Suprapubic skin (tissue), 4 donors: ENCODE measurements around the gene DNAH10. TPM values are rescaled to one million over a fixed set of nuclear protein-coding genes. Genes with fewer than 3 reads are reported as not detected.

Experiments
- DNase-seq, 2 donors: peaks; one replicate each; pipeline ENCODE4 v3.0.0-alpha.2; 2019; ENCODE audit warnings: low spot score in 2 of 2
- H3K27ac ChIP-seq: fragments of 200-600 bp; sonication (generic); one replicate; pipeline ENCODE4 v1.5.1; 2019
- H3K27me3 ChIP-seq: fragments of 200-600 bp; sonication (generic); one replicate; pipeline ENCODE4 v1.5.1; 2019
- H3K36me3 ChIP-seq: fragments of 200-600 bp; sonication (generic); one replicate; pipeline ENCODE4 v1.5.1; 2019
- H3K4me1 ChIP-seq: fragments of 200-600 bp; sonication (generic); one replicate; pipeline ENCODE4 v1.5.1; 2019
- H3K4me3 ChIP-seq: fragments of 200-600 bp; sonication (generic); one replicate; pipeline ENCODE4 v1.5.1; 2019; ENCODE audit warnings: mild to moderate bottlenecking
- H3K9me3 ChIP-seq: fragments of 200-600 bp; sonication (generic); one replicate; pipeline ENCODE4 v1.5.1; 2019
- CTCF ChIP-seq, 2 donors: fragments of 200-600 bp in 1 of 2; fragments of 450-650 bp in 1 of 2; sonication (generic) in 1 of 2; IDR thresholded peaks; one replicate each; pipeline ENCODE4 v1.5.1; 2016 to 2019; ENCODE audit warnings: antibody characterized with exemption in 2 of 2, mild to moderate bottlenecking in 1 of 2, moderate library complexity in 1 of 2
- EP300 ChIP-seq: sonication (generic); formaldehyde crosslinking; IDR thresholded peaks from one replicate; pipeline ENCODE4 v1.6.1; 2017; ENCODE audit warnings: antibody characterized with exemption
- POLR2A ChIP-seq, 2 donors: fragments of 450-650 bp; IDR thresholded peaks; one replicate each; pipeline ENCODE4 v1.6.1; 2017; ENCODE audit warnings: antibody characterized with exemption in 2 of 2, mild to moderate bottlenecking in 2 of 2, moderate library complexity in 2 of 2
- POLR2AphosphoS5 ChIP-seq, 3 donors: sonication (generic); formaldehyde crosslinking; IDR thresholded peaks; one replicate each; pipeline ENCODE4 v1.6.1; 2017; ENCODE audit warnings: antibody characterized with exemption in 3 of 3
- WGBS: methylation state at CpG from one replicate; pipeline ENCODE4 v1.1.5; 2018; 5-methylcytosine and 5-hydroxymethylcytosine counted together
- total RNA-seq, 4 donors: library from RNA; depleted of rRNA; stranded (reverse); fragments of >200 nt; gene quantifications; one replicate each; pipeline ENCODE4 v1.1.0, GENCODE V29; 2016

The DNAH10 gene
- total RNA-seq, 4 donors from 2014 or later: 0.13 to 1.2 (median 0.19) TPM; not detected in 1

DNA sequence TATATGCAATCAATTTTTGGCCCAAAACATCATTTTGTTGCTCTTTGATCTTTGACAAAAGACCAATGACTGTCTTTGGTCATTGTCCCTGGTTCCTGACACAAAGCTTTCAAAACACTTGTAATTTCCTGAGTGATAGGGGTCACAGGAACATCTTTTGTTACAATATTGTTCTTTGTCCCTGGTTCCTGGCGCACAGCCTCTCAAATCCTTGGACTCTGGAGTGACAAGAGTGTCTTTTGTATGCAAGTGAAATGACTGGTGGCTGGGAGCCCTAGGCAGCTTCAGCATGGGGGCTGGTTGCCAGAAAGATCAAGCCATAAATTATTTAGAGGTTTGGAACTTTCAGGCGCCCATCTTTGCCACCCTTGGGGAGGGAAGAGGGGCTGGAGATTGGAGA, 53.9 kb downstream of the DNAH10 start:
- peaks cover 10% of the 10 kb centered on the region for H3K9me3 ChIP-seq
- WGBS: 69% methylated on average over 2 of the region's 2 CpGs
- no peaks in the 10 kb centered on the region for H3K36me3 ChIP-seq
- no peaks in the 10 kb centered on the region for H3K27me3 ChIP-seq
- H3K4me1 ChIP-seq: no peaks in the 10 kb centered on the region
- no peak overlapping the region for H3K4me3 ChIP-seq
- no peak overlapping the region for H3K27ac ChIP-seq
- TF ChIP-seq POLR2A (IDR thresholded peaks at IDR 0.05) (no peak), POLR2AphosphoS5 (IDR thresholded peaks at IDR 0.05) (no peak), CTCF (IDR thresholded peaks at IDR 0.05) (no peak), EP300 (no peak)
- DNase-seq: no peak

- no peaks in the 10 kb centered on the region for H3K36me3 ChIP-seq
- no peak for DNase-seq
- H3K27me3 ChIP-seq: no peaks in the 10 kb centered on the region
- 96% methylated on average over 4 of the region's 4 CpGs for WGBS
- TF ChIP-seq POLR2AphosphoS5 (IDR thresholded peaks at IDR 0.05) (no peak), CTCF (IDR thresholded peaks at IDR 0.05) (no peak), POLR2A (IDR thresholded peaks at IDR 0.05) (no peak), EP300 (no peak)
- no peak overlapping the region for H3K27ac ChIP-seq
- H3K4me3 ChIP-seq: no peak overlapping the region
- no peaks in the 10 kb centered on the region for H3K4me1 ChIP-seq
- peaks cover 10% of the 10 kb centered on the region for H3K9me3 ChIP-seq
Observed at GRCh38 chr12:123816896-123817537, 54.9 kb downstream of the DNAH10 start.

GRCh38 chr12:123822804-123823203, 60.7 kb downstream of the DNAH10 start:
- no peak for TF ChIP-seq EP300
- no peak for TF ChIP-seq POLR2AphosphoS5 (IDR thresholded peaks at IDR 0.05)
- no peak for TF ChIP-seq CTCF (IDR thresholded peaks at IDR 0.05)
- Histone ChIP-seq H3K27me3 (peaks cover 3% of the 10 kb centered on the region), H3K4me1 (no peaks in the 10 kb centered on the region), H3K27ac (no peak overlapping the region), H3K9me3 (no peaks in the 10 kb centered on the region), H3K36me3 (no peaks in the 10 kb centered on the region), H3K4me3 (no peak overlapping the region)
- WGBS: 88% methylated on average over 6 of the region's 6 CpGs
- DNase-seq: no peak

DNA sequence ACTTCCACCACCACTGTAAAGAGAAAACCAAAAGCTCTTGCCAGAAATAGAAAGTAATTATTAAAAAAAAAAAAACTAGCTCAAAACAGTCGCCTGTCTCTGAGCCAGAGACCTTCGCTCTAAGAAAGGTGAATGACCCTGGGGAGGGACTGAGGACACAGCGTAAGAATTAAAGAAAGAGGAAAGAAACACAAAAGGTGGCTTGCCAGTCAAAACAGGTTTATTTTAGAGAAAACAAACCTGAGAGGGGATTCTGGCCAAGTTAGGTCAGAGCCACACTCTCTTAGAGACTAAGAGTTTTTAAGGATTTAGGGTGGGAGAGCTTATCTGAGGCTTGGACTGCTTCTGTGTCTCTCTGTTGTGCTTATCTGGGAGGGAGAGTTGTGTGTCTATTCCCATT, 66.0 kb downstream of the DNAH10 start:
- TF ChIP-seq POLR2A (IDR thresholded peaks at IDR 0.05) (no peak), POLR2AphosphoS5 (IDR thresholded peaks at IDR 0.05) (no peak), CTCF (IDR thresholded peaks at IDR 0.05) (no peak), EP300 (no peak)
- H3K9me3 ChIP-seq: no peaks in the 10 kb centered on the region
- 88% methylated on average over 3 of the region's 3 CpGs for WGBS

DNA sequence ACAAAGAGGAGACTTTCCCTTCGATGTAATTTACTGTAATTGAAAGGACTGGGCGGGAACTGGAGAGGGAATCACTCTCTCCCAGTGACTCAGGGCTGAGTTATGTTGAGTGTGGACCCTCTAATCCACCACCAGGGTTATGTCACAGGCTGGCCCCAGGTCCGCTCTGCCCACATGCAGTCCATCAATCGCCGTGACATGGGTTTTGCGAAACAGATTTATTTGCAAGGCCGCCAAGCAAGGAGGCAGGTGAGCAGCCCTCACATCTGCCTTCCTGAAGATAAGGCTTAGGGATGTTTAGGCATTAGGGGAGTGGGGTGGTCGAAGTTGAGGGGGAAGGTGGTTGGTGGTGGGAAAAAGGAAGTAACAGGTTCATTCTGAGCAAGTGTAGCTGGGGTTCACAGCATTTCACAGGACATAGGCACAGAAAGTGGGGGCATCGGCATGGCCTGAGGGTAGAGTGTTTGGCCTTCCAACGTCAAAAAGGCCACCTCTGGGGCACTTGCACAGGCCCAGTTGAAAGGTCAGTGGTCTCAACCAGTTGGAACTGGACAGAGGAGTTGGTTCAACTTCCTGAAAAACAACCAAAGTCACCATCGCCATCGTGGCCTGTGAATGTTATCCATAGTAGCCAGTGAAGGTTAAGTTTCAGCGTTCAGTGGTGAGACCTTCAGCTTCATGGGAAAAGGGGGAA, 66.9 kb downstream of the DNAH10 start:
- no peak overlapping the region for H3K4me3 ChIP-seq
- no peaks in the 10 kb centered on the region for H3K36me3 ChIP-seq
- 89% methylated on average over 13 of the region's 13 CpGs for WGBS
- no peak for DNase-seq
- H3K27ac ChIP-seq: no peak overlapping the region
- H3K27me3 ChIP-seq: no peaks in the 10 kb centered on the region
- no peaks in the 10 kb centered on the region for H3K4me1 ChIP-seq
- TF ChIP-seq POLR2A (IDR thresholded peaks at IDR 0.05) (no peak), CTCF (IDR thresholded peaks at IDR 0.05) (no peak)
- H3K9me3 ChIP-seq: no peaks in the 10 kb centered on the region

More for the DNA sequence above, 66.0 kb downstream of the DNAH10 start:
- DNase-seq: no peak
- Histone ChIP-seq H3K4me3 (no peak overlapping the region), H3K27ac (no peak overlapping the region), H3K4me1 (no peaks in the 10 kb centered on the region), H3K36me3 (no peaks in the 10 kb centered on the region), H3K27me3 (no peaks in the 10 kb centered on the region)
